H1 (cell line): Measurements from ENCODE around the gene ARL11. TPM values are rescaled to one million over a fixed set of nuclear protein-coding genes. Genes with fewer than 3 reads are reported as not detected.

Experiments
- CEBPB ChIP-seq: IDR thresholded peaks from 2 replicates; pipeline ENCODE4 v1.6.1; 2012; ENCODE audit warnings: low read depth, low read length
- KDM1A ChIP-seq: fragments of 200-600, 300-600 bp; sonication (generic); IDR thresholded peaks from 2 replicates; pipeline ENCODE4 v1.7.1; 2016; ENCODE audit warnings: mild to moderate bottlenecking, low read length, borderline replicate concordance
- YY1 ChIP-seq: IDR thresholded peaks from 2 replicates; pipeline ENCODE4 v1.6.1; 2011; ENCODE audit warnings: low read depth, mild to moderate bottlenecking, low read length
- polyA plus RNA-seq, 7 experiments: library from polyadenylated mRNA; depleted of rRNA in 3 of 7; stranded (reverse) in 5 of 7; unstranded in 2 of 7; fragments of >200 nt in 5 of 7; fragments of 200-250 nt in 2 of 7; gene quantifications; 1 replicate in 5 of 7; 2 replicates in 1 of 7; 4 replicates in 1 of 7; pipeline versions ENCODE4 v1.2.1 to v1.2.3, GENCODE V29; 2011 to 2013; ENCODE audit warnings: missing spikeins in 2 of 7, mixed read lengths in 2 of 7
- total RNA-seq: library from RNA; stranded (reverse); fragmentation: NEBNext Ultra II Directional; extraction: Animal tissue kit (Norgen Biotek cat#: 25700); gene quantifications from 2 replicates; pipeline ENCODE4 v1.2.1, GENCODE V29; 2021
- TF ChIP-seq, protein P1 (sequence below): IDR thresholded peaks from 2 replicates; pipeline ENCODE4 v1.6.1; 2012; ENCODE audit warnings: inconsistent platforms

ARL11 gene
- total and polyA plus RNA-seq, 2 of the 8 experiments (the other 6 are each of a cell fraction or from before 2014, with no cell fraction given), result 0.45 to 0.52 TPM

DNA sequence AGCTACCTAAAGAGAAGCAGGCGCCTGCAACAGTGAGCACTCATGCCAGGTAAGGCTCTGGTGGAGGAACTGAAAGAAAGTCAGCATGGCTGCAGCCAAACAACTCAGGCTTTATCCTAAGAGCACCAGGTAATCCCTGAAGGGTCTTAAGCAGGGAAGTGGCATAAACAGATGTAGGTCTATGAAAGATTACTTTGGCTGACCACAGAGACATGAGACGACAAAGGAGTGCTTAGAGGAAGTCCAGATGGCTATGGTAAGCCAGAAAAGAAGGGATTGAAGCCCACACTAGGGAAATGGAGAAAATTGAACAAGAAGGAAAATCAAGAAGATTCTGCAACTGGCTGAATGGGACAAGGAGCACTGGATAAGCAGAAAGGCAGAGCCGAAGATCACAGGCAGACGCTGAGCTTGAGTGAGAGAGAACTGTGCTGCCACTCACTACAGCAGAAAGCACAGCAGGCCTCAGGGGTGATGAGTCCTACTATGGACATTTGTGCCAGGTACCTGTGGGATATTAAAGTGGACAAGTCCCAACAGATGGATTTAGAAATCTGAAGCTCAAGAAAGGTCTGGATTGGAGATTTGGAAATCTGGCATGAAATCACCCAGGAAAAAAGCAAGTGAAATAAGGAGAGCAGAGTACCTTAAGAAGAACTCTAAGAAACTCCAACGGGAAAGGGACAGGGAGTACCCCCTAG lies 47.2 kb upstream of the ARL11 start (continued):
- TF ChIP-seq KDM1A, result no peak
- TF ChIP-seq, protein P1, sequence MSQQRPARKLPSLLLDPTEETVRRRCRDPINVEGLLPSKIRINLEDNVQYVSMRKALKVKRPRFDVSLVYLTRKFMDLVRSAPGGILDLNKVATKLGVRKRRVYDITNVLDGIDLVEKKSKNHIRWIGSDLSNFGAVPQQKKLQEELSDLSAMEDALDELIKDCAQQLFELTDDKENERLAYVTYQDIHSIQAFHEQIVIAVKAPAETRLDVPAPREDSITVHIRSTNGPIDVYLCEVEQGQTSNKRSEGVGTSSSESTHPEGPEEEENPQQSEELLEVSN, result no peak
- TF ChIP-seq YY1, result no peak
- TF ChIP-seq CEBPB, result no peak
- TF ChIP-seq, all 59 proteins: peak for 0
